A172 (cell line): ENCODE results near the gene DSC2. TPM values are rescaled to one million over a fixed set of nuclear protein-coding genes. Genes with fewer than 3 reads are reported as not detected.

Experiments used
- DNase-seq: peaks from one replicate; pipeline ENCODE4 v3.0.0-alpha.2; 2015; ENCODE audit warnings: low spot score
- total RNA-seq: library from RNA; depleted of rRNA; stranded (reverse); fragments of >200 nt; shearing (Covaris generic); gene quantifications from 2 replicates; pipeline ENCODE4 v1.2.3, GENCODE V29; 2014

DSC2 gene
- total RNA-seq, 1 experiment from 2014 or later: not detected

DNA sequence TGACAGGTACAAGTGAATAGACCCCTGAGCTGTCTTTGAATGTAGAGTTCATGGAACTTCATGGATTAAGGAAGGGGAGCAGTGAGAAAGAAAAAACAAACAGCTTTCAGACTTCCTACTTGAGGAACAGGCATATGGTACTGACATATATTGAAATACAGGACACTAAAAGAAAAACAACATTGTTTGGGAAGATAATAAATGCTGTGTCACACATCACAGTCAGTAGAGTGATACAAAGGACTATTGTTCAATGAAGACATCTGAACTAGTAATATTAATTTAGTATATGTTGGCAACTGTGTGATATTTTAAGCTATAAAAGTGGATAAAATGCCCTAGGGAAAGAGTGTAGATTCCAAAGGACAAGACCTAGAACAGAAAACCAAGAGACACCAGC lies 3.3 kb downstream of the DSC2 start:
- no peak for DNase-seq

DNA sequence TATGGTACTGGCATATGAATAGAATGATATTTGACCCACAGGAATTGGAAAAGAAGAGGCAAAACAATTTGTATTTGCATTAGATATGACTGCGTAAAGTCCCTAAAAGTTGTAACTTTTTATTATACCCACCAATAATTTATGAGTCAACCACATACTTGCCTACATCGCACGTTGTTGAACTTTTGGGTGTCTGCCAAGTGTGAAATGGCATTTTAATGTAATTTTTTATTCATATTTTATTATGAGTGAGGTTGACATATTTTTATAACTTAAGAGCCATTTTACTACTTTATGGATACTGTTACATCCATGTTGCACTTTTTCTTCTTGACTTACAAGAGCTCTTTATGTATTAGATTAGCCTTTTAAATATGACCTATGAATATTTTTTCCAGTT lies 4.6 kb downstream of the DSC2 start:
- no peak for DNase-seq

DNA sequence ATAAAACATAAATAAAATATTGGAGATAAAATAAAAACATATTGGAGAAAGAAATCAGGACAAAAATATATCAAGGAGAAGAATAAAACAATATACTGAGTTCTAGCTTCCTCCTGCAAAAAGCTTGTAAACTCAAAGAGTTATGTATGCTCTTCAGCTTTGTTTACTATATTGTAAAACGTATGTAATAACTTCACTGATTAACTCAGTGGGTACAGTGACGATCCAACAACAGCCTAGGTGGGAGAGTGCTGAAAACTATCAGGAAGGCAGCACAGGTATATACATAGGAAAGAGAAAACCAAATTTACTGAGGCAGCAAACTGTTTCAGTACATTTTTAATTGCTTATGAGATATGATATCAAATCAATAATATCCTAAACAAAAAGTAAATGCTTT lies 8.3 kb downstream of the DSC2 start:
- DNase-seq: no peak

DNA sequence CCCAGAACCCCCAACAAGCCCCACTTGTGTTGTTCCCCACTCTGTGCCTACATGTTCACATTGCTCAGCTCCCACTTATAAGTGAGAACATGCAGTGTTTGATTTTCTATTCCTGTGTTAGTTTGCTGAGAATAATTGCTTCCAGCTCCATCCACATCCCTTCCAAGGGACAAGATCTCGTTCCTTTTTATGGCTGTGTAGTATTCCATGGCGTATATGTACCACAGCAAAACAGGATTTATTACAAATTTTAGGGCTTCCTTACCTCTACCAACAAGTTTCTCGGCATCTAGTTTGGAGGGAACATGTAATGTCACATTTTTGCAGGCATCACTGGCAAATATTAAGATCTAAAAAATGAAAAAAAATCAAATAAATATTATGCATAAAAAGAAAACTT lies 8.9 kb downstream of the DSC2 start:
- DNase-seq: no peak

DNA sequence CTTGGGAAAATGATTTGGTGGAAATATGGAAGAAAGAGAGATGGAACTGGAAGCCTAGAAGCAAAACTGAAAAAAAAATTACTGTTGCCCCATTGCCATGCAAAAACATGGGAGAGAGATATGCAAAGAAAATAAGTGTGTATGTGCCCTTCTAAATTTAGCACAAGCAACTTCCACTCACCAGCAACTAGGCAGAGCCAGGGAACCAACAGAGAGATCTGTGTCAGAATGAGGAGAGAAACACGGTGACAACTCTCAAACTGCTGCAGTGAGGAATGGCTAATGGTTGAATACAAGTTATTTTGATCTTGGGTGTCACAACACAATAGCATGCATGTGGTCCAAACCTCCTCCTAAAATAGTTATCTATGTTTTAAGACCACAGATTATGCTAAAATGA lies 10.9 kb downstream of the DSC2 start:
- no peak for DNase-seq

DNA sequence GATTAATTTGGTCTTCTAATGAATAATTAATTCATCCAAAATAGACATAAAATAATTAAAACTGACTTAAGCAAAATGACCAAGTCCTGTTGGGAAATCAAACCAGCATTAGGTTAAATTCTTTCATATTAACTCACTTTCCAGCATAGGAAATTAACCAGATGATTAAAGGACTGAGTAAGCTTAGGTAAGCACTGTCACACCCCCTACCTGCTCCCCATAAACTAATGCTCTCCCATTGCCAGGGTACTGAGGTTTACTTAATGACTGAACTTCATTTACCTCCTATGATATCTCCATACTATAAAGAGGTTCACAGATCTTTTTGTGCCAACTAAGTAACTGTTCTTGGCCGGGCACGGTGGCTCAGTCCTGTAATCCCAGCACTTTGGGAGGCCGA lies 13.7 kb downstream of the DSC2 start:
- DNase-seq: no peak

DNA sequence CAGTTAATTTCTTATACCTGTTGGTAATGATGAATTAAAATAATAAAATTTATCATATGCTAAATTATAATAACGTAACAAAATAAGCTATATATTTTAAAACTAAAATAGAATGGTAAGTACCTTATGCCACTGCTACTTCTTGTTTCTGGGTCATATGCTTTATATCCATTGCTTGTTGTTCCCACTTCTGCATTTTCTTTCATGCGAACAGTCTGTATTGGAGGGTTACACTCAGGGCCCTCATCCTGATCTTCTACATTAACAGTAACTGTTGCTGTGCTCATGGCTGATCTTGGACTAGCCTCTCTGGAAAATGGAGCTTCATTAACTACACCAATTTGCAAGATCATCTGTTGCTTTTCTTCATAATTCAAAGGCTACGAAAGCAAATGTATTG lies 22.2 kb downstream of the DSC2 start:
- DNase-seq: no peak

DNA sequence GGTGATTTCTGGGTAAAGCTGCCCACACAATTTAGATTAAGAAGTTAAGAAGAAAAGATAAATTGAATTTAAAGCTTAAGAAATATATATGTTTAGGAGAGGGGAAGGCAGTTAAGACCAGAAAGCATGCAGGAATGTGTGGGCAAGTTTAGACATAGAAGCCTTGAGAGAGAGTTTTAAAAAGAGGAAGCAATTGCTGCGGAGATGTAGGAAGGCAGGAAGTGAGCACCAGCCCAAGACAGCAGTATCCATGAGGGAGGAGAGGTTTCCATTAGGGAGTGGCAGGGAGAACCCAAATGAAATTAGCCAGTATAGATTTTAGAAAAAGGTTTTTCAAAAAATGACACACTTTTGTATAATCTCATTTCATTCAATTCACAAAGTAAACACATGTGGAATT lies 24.3 kb downstream of the DSC2 start:
- DNase-seq: no peak

DNA sequence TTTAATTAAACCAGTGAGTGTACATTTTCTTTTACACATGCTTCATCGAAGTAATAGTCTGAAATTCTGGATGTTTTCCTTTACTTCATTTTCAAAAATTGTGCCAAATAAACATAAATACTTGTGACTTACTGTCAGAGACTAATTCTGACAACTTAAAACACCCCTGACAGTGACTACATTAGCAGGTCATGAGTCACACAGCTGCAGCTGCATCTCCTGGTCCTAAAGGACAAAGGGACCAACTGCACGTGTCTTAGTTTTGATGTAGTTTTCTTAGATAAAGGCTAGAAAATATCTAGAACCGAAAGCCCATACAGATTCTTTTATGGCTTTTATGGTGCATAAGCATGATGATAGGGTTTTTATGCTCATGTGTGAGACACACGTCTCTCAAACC lies 30.0 kb downstream of the DSC2 start:
- DNase-seq: no peak

DNA sequence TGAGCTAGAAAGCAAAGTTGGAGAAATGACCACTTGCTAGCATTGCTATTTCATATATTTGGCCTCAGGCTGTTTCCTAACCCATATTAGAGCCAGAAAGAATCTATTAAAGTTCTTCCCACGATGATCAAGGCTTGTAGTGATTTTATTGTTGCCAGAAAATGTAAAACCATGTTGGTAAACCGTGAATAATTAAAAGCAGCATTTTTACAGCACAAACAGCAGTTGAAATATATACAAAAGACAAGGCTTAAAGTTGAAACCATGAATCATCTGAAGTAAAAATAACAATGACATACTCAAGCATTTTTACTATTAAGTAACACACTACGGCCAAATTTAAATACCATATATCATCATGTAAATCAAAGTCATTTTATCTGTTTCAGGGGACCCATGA lies 32.0 kb downstream of the DSC2 start:
- no peak for DNase-seq

DNA sequence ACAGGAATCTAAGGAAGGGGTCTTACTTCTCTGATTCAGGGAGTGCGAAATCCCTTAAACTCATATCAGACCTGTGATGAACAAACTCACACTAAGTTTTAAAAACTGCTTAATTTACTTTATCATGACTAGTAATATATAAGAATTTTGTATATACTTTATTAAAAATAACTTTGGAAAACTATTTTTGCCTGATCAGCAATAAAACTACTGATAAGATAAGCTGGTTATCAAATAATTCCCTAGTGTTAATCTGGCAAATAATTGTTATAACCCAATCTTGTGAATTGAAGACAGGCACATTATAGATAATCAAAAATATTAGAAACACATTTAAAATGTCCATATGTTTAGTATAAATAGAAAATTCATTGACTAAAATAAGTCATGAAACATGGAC lies 36.0 kb downstream of the DSC2 start:
- no peak for DNase-seq

DNA sequence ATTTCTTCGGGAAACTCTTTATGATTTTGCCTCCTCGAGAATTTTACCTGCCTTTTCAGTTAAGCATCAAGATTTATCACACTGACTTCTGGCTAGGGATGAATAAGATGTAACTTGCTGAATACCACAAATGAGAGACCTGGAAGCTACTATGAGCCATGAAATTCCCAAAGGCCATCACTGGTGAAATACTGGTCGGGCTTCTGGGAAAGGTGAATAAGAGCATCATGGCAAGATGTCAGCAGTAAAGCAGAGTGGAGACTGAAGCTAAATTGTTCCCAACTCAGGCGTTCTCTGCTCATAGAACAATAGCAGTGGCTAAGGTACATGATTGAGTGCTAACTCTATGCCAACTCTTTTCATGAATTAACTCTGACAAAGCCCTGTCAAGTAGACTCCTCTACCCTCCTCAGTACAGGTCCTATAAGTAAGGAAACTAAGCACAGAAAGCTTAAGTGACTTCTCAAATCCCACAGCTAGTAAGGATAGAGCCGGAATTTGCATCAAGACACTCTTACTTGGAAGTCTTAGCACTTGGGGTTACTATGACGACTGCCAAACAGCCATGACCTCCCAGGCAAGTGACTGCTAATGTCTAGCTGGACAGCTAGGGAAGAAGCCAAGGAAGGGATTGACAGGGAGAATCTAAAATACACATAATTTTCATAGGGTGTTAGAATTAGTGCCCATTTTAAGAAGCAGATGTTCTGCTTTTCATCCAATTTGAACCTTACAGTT lies 37.0 kb downstream of the DSC2 start:
- no peak for DNase-seq

DNA sequence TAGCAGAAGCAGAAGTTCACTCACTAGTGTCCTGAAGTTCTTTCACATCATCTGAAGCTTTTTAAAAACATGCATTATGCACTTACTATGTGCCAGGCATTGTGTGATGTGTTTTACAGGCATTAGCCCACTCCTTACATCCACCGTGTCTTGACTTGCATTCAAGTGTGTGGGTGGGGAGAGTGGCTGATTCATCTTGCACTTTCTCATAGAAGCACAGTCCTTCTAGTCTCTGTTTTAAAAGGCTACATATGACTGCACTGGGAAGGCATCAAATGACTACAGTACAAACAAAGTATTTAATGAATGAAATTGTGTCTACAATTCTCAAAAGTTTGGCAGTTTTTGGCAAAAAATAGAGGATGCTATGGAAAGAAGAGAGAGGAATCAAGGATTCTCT lies 38.1 kb downstream of the DSC2 start:
- DNase-seq: no peak

DNA sequence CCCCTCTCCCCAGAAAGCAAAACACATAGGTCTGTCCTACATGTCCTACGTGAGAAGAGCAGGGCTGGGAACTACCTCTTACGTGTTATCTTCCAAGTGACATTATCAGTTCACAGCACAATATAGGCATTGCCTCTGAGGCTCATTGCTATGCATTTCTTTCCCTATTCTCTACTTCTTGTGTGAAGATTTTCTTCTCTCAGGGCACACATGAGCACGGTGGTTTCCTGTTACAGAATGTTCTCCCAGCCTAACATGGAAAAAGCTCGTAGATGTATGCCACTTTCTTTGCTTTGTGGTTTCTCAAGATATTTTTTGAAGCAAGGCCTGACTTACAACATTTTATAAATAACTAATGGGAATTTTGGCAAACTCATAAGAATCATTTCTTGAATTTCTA lies 40.3 kb downstream of the DSC2 start:
- no peak for DNase-seq

DNA sequence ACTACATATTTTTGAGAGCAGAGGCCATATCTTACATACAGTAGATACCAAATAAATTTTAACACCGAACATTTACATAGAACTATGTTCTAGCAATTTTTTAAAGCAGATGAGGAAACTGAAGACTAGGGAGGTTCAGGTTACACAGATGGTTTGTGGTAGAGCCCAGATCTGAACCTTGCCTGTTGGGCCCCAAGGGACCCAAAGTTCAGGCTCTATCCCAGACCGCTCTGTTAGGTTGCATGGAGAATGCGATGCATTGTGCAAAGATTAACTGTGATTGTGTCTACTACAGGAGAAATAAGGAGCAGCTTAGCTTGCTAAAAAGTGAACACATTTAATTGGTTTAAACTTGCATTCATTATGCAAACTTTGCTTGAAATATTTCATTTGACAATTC lies 43.3 kb downstream of the DSC2 start:
- no peak for DNase-seq

DNA sequence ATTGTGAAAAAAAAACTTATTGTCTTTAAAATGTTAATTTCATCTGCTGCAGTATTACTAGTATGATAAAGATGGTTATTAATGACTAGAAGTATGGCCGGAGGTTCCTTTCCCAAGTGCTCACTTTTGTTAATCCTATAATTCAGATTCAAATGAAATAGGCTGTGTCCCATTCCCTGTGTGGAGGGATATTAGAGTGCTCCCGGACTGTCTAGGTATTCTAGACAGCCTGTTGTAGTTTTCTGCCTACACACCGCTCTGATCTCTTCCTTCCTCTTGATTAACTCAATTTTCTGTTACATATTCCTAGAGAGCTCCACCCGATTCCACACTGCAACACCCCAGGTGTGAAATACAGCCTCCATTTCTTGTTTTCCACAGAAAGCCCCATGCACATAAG lies 44.3 kb downstream of the DSC2 start:
- DNase-seq: no peak

DNA sequence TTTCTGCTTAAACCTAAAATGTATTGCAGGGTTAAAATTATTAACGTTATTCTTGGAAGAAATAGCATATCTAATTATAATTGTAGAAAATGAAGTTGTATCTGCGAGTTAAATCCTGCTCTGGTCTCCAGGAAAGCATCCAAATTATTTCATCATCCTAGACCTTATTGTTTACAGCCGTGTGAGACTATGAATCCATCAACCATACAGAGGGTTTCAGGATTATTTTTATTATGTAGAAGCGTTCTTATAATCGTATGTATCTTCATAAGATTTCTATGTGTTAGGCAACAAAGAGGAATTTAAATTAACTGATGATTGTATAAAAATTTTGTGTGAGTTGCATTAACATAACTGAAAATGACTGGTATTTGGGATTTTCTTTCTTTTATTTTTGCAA lies 45.2 kb downstream of the DSC2 start:
- no peak for DNase-seq

DNA sequence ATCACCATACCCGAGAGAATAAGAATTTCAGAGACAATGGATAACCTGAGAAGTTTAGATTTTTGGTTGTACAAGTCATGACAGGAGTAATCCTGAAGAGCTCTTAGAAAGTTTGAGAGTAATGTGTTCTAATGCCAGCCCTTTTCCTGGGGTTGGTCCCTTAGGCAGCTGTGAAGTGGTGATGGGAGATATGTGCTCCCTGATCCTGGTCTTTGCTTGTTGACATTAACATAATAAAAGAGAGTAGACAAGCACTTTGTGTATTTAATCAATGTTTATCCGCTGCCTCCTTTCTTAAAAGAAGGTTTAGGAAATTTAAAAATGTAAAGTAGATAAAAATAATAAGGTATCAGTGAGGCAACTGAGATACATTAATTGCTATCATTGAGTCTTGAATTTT lies 45.9 kb downstream of the DSC2 start:
- no peak for DNase-seq

DNA sequence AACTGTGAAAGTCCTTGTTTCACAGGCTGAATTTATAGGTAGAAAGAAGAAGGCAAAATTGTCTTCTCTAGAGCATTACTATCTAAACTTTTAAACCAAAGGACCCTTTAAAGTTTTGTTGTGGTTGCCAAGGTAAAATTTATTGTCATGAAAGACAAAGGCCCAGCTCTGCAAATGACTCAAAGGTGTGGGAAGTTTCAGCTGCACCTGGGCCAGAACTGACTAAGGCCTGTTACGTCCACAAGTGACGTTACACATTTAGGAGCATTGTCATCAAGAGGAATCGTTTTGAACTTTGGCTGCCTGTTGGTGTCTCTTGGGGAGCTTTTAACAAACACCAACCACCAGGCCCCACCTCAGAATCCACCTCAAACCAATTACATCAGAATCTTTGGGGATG lies 51.6 kb downstream of the DSC2 start:
- no peak for DNase-seq

DNA sequence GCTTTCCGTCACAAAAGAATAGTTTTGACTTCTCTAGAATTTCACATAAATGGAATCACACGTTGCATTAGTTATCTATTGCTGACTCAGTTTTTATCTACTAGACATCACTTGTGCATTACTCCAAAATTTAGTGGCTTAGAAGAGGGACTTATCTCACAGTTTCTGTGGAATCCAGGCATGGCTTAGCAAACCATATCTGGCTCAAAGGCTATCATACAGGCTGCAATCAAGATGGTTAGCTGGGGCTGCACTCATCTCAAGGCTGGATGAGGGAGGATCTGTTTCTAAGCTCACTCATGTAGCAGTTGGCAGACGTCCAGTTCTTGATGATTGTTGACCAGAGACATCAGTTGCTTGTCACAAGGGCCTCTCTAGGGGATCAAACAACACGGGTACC lies 53.0 kb downstream of the DSC2 start:
- no peak for DNase-seq

DNA sequence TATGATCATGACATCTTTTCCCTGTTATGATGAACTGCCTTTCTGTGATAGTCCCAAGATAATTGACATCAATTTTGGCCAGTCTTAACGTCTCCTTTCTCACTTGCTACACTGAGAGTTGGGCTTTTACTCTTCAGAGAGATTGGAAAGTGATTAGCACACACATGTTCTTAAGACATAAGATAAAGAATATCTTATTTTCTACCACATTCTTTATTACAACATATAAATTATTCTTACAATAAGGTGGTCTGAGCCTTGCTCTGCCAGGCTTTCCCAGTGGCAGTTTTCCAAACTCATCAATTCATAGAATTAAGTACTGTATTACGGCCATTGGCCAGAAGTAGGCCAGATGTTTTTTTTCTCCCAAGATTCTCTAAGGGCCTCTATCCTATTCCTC lies 54.0 kb downstream of the DSC2 start:
- no peak for DNase-seq

DNA sequence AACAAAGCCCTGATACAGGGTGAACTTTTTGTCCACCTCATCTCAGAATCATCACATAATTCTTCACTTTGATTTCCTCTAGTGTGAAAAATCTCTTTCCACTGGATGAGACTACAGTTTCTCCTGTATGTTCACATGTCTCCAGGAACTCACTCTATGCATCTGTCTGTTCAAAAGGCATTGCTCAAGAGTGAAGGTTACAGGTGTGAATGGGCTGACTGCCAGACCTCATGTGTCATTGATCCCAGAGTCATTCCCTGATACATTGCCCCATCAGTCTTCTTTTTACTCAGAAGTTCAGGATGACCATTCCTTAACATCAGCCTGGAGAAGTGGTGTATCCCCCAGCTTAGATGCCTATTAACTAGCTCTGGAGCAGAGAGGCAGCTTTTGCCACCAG lies 55.3 kb downstream of the DSC2 start:
- DNase-seq: no peak

DNA sequence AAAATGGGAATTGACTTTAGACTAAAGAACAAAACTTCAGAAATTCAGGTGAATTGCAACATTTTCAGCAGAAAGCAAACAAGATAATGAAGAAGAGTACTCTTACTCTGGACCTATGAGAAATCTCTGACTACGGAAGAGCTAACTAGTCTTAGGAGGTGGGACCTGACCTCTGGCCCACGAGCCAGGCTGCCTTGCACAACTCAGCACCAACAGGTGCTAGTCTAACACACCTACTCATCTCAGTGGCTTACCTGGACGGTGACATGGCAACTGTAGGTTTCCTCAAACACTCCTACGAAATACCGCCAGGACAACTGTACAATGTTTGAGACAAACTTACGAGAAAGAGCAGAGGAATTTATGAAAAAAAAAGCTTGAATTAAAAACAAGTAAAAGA lies 56.6 kb downstream of the DSC2 start:
- DNase-seq: no peak

DNA sequence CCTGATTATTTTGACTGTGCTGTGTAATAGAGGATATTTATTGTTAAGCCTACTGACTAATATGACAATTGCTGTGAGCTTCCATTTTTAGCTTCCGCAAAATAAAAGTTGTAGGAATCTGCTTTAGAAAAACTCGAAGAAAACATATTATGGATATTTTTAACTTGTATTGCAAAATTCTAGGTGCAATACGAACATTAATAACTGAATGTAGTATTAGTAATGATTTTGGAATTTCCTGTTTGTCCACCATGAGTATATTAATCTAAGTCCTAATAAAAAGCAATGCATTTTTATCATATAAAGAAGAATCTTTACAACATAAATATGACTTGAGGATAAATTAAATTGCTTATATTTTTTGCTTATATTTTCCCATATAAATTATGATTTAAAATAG lies 57.3 kb downstream of the DSC2 start:
- DNase-seq: no peak

DNA sequence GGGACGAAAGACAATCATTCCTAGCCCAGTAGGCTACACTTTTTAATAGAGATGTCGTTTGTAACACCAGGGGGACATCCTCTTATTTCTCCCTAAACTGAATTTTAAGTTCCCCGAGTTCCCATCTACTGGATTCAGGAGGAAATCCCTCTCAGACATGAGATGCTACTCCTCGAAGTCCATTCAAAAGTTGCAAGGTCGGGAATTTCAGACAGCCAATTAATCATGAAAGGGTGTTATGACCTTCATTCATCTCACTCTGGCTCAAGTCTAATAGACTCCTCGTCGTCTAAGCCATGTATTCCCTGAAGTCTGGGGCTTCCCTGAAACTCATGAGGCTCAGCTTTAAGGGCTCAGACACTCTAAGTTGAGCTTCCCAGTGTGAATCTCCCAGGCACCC lies 58.5 kb downstream of the DSC2 start:
- DNase-seq: no peak
